ENCODE measurements around the gene IL10RB. TPM values are rescaled to one million over a fixed set of nuclear protein-coding genes. Genes with fewer than 3 reads are reported as not detected.
A peak's percentile ranks its signal among the peaks of the same experiment; 100 is the strongest.

IL10RB gene
- total and polyA plus RNA-seq, 2 experiments from 2014 or later, result 2.2 to 2.5 TPM

GRCh38 chr21:33266789-33267135, 595 bp downstream of the IL10RB start:
- ATAC-seq, result no peak
- H3K36me3 Mint-ChIP-seq (ENCODE audit: low read depth), result peaks cover 5% of the 10 kb centered on the region; the same call in 1 of the 3 replicates

More at GRCh38 chr21:33266789-33267135, 595 bp downstream of the IL10RB start:
- H3K4me1 ChIP-seq (ENCODE audit: insufficient read depth), result peaks cover 24% of the 10 kb centered on the region
- H3K4me1 Mint-ChIP-seq, result peaks cover 24% of the 10 kb centered on the region
- no peaks in the 10 kb centered on the region for H3K36me3 ChIP-seq (ENCODE audit: insufficient read depth)
- 0 out of 2 replicates have a peak, but pooled peaks cover 9% of the 10 kb centered on the region for H3F3A ChIP-seq (replicated peaks; ENCODE audit: low read depth)
- peak overlapping the region; percentile 94 for H2AFZ ChIP-seq
- H3K27ac ChIP-seq (ENCODE audit: low read depth), result no peak overlapping the region
- peak overlapping the region; percentile 75 for H3K4me3 Mint-ChIP-seq
- H3K27me3 ChIP-seq (ENCODE audit: insufficient read depth), result no peaks in the 10 kb centered on the region
- peaks cover 19% of the 10 kb centered on the region for H3K27me3 Mint-ChIP-seq (ENCODE audit: insufficient read depth, low read depth, poor library complexity)
- H3K9me2 ChIP-seq (ENCODE audit: insufficient read depth), result no peaks in the 10 kb centered on the region
- H4K20me1 ChIP-seq (replicated peaks; ENCODE audit: insufficient read depth), result no peaks in the 10 kb centered on the region; the same call in 1 of the 2 replicates
- DNase-seq (ENCODE audit: low spot score), result no peak
- H3K4me2 ChIP-seq, result peak overlapping the region; percentile 80
- no peak overlapping the region for H3K27ac Mint-ChIP-seq
- no peaks in the 10 kb centered on the region for H3K79me2 ChIP-seq (replicated peaks; ENCODE audit: insufficient read depth)
- TF ChIP-seq POLR2AphosphoS5 (IDR thresholded peaks at IDR 0.05; ENCODE audit: low read depth) (no peak), ETS1 (IDR thresholded peaks at IDR 0.05) (no peak), ZNF331 (CRISPR knock-in tag; IDR thresholded peaks at IDR 0.05; ENCODE audit: low read depth) (no peak), ZNF462 (CRISPR knock-in tag; IDR thresholded peaks at IDR 0.05) (no peak), JUNB (IDR thresholded peaks at IDR 0.05; ENCODE audit: unreplicated experiment) (no peak), ZNF114 (CRISPR knock-in tag; IDR thresholded peaks at IDR 0.05) (no peak), STAT1 (IDR thresholded peaks at IDR 0.05; ENCODE audit: unreplicated experiment) (no peak), EZH2phosphoT487 (IDR thresholded peaks at IDR 0.05; ENCODE audit: unreplicated experiment) (no peak), REST (IDR thresholded peaks at IDR 0.05; ENCODE audit: unreplicated experiment) (no peak), CTCF (conservative IDR thresholded peaks at IDR 0.05; ENCODE audit: low read depth in 2 of 2) (no peak), CREB1 (CRISPR knock-in tag; IDR thresholded peaks at IDR 0.05; ENCODE audit: low read depth) (no peak), EZH2 (IDR thresholded peaks at IDR 0.05; ENCODE audit: low read depth, unreplicated experiment) (no peak), NANOG (IDR thresholded peaks at IDR 0.05; ENCODE audit: borderline replicate concordance) (no peak)
- peak overlapping the region; percentile 80 for H3K4me3 ChIP-seq
- H3K9me3 Mint-ChIP-seq, result no peaks in the 10 kb centered on the region
